ENCODE results near the gene IL3RA.

- TF ChIP-seq CTCF (IDR thresholded peaks at IDR 0.05) (no peak), ZFX (IDR thresholded peaks at IDR 0.05; ENCODE audit: borderline replicate concordance) (no peak)
Observed at GRCh38 chrX:1416965-1417760, 80.6 kb downstream of the IL3RA start.

Measured in 22Rv1 (cell line).